HG03095 (cell line): ENCODE data around the gene MARK2.

Experiments
- ATAC-seq: cut with Tn5 transposase; IDR thresholded peaks from one replicate; pipeline ENCODE4 v1.9.1; 2021; ENCODE audit warnings: moderate library complexity; ENCODE audit not compliant: unreplicated experiment

The MARK2 gene

GRCh38 chr11:63879598-63880402 is 40.9 kb downstream of the MARK2 start:
- ATAC-seq: no peak

GRCh38 chr11:63880403-63880790 is 41.5 kb downstream of the MARK2 start:
- no peak for ATAC-seq

GRCh38 chr11:63882555-63883242 is 43.8 kb downstream of the MARK2 start:
- no peak for ATAC-seq

GRCh38 chr11:63883791-63884190 is 44.9 kb downstream of the MARK2 start:
- no peak for ATAC-seq

GRCh38 chr11:63884196-63884932 is 45.5 kb downstream of the MARK2 start:
- no peak for ATAC-seq

GRCh38 chr11:63887386-63887999 is 48.6 kb downstream of the MARK2 start:
- ATAC-seq: no peak

GRCh38 chr11:63888170-63889086 is 49.5 kb downstream of the MARK2 start:
- ATAC-seq: no peak

GRCh38 chr11:63889344-63889743 is 50.4 kb downstream of the MARK2 start:
- no peak for ATAC-seq

- no peak for ATAC-seq
Measured at GRCh38 chr11:63890368-63890767, 51.5 kb downstream of the MARK2 start.

GRCh38 chr11:63892228-63892627 is 53.3 kb downstream of the MARK2 start:
- ATAC-seq: no peak

GRCh38 chr11:63893355-63893754 is 54.4 kb downstream of the MARK2 start:
- no peak for ATAC-seq

- ATAC-seq: no peak
Measured at GRCh38 chr11:63896071-63896470, 57.2 kb downstream of the MARK2 start.

- no peak for ATAC-seq
Measured at GRCh38 chr11:63897459-63898146, 58.7 kb downstream of the MARK2 start.

GRCh38 chr11:63901660-63902059 is 62.8 kb downstream of the MARK2 start:
- ATAC-seq: no peak

GRCh38 chr11:63903884-63904283 is 65.0 kb downstream of the MARK2 start:
- no peak for ATAC-seq

- no peak for ATAC-seq
Measured at GRCh38 chr11:63904743-63905142, 65.8 kb downstream of the MARK2 start.

- ATAC-seq: no peak
Measured at GRCh38 chr11:63905179-63905578, 66.3 kb downstream of the MARK2 start.

- ATAC-seq: no peak
Measured at GRCh38 chr11:63906087-63906486, 67.2 kb downstream of the MARK2 start.

- no peak for ATAC-seq
Measured at GRCh38 chr11:63906585-63906984, 67.7 kb downstream of the MARK2 start.

GRCh38 chr11:63907063-63907462 is 68.2 kb downstream of the MARK2 start:
- no peak for ATAC-seq
